NCI-H226 (cell line): ENCODE results near the gene KLHL5.
"Not testable (repeated sequence)": the region's sequence is repeated elsewhere in the genome, so short reads cannot be mapped to it uniquely, and the experiment has no call there.

Experiments used
- DNase-seq: peaks from one replicate; pipeline ENCODE4 v3.0.0-alpha.2; 2015

KLHL5 gene

DNA sequence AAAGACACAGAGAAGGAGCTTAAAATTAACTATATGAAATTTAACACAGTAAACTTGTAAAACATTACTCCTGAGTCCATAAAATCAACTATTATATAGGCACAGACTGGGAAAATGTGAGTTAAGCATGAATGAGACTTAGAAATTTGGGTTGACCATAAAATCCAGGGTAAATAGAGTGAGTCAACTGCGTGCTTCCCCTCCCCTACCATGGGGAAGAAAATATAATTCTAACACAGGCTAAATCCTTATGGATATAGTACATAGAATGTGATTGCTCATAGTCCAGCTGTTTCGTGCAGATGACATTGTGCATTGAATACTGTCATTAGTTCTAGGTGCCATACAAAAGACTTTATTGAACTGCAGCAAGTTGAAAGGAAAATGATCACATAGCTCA, 42.2 kb downstream of the KLHL5 start:
- no peak for DNase-seq

GRCh38 chr4:39106011-39106410, 44.0 kb downstream of the KLHL5 start:
- no peak for DNase-seq

GRCh38 chr4:39114436-39114835, 52.4 kb downstream of the KLHL5 start:
- no peak for DNase-seq

DNA sequence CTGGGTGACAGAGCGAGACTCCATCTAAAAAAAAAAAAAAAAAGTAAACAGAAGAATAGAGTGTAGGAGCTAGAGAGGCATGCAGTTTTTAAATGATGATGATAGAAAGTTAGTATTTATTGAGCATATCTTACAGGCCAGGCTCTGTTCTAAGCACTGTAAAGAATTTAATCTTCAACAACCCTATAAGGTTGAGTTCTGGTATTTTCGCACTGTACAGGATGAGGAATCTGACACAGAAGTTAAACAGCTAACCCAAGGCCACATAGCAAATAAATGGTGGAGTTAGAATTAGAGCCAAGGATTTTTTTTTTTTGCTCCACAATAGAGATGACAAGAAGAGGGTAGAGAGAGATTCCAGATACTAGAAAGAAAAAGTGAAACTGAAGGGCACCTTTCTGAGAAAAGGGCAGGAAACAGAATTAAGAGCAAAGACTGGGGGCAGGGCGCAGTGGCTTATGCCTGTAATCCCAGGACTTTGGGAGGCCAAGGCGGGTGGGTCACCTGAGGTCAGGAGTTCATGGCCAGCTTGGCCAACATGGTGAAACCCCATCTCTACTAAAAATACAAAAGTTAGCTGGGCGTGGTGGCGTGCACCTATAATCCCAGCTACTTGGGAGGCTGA, 56.1 kb downstream of the KLHL5 start:
- DNase-seq, result no peak

DNA sequence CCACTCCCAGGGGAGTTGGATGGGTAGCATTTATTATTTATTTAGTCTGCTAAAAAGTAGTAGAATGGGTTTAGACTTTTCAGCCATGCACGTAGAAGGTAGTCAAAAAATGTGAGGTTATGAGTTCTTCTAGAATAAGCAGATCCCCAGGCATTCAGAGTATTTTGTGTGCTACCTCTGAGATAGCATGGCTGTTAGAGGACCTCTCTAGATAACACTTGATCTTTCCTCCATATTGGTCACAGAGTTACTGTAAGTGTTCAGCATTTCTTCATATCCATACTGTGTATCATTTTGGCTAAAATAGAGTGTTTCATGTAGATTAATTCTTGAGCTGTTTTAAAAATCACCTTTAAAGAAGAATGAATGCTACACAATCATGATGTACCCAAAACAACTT, 58.4 kb downstream of the KLHL5 start:
- no peak for DNase-seq

DNA sequence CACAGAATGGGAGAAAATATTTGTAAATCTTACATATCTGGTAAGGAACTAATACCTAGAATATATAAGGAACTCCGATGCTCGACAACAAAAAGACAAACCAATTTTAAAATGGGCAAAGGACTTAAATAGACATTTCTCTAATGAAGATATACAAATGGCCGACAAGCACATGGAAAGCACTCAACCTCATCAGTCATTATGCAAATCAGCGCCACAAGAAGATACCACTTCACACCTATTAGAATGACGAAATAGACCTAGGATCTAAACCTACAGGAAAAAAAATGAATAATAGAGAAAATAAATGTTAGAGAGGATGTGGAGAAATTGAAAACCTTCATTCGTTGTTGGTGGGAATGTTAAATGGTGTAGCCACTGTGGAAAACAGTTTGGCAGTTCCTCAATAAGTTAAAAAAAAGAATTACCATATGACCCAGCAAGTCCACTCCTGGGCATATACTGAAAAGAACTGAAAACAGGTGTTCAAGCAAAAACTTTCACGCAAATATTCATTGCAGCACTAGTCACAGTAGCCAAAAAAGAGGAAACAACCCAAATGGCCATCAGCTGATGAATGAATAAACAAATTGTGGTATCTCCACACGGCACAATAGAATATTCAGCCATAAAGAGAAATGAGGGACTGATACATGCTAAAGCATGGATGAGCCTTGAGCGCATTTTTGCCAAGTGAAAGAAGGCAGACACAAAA, 63.0 kb downstream of the KLHL5 start:
- no peak for DNase-seq

GRCh38 chr4:39125600-39125985, 63.6 kb downstream of the KLHL5 start:
- DNase-seq, result no peak

DNA sequence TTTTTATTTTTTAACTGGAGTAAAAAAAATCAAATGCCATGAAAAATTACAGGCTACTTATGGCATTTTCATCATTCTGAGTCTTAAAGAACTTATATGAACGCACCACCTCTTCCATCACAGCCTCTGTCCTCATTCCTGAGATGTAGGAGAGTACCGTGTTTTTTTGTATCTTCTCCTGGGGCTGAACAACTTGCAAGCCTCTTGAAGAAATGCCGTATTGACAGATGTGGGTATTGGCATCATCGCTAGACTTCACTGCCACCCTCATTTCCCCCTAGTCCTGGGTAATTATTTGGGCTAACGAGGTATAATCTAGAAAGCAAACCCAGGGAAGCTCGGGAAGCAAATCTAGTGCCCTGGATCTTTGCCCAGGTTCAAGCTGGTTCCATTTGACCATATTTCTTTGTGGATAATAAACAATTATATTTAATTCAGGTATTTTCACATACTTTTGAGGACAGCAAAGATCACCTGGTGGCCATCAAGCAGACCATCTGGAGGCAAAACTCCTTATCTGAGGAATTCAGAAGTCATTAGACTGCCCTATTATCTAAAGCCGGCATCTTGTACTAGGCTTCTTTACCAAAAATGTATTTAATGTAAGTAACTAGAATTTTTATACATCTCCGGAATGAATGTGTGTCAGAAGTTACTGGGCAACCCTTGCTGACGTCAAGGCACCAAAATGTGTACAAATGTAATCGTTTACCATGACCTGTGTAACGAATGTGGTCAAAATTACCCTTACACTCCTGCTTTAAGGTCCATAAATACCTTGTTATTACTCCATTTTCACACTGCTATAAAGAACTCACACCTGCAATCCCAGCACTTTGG, 64.4 kb downstream of the KLHL5 start:
- no peak for DNase-seq

DNA sequence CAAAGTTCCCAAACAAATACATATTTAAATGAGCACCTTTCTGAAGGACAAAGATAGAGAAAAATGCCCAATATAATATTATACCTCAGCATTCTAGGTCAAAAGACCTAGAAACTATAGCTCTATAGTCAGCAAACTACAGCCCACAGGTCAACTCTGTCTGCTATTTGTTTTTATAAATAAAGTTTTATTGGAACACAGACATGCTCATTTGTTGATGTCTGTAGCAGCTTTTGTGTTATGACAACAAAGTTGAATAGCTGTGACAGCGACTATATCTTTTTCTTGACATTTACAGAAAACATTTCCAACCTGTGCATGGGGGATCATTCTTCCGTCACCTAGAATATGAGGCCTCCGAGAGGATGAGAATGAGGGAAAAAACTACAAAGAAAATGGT, 71.6 kb downstream of the KLHL5 start:
- DNase-seq, result no peak

GRCh38 chr4:39134683-39135306, 72.8 kb downstream of the KLHL5 start:
- no peak for DNase-seq

GRCh38 chr4:39138227-39138626, 76.2 kb downstream of the KLHL5 start:
- not testable (repeated sequence) for DNase-seq

DNA sequence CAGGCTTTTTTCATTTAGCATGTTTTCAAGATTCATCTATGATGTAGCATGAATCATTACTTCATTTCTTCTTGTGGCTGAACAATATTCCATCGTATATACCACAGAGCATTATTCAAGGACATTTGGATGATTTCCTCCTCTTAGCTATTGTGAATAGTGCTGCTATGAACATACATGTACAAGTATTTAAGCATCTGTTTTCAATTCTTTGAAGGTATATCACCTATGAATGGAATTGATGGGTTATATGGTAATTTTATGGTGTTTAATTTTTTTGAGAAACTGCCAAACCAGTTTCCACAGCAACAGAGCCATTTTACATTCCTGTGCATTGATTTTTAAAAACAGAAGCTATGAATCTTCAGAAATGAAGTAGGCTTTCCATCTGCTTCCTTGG, 84.2 kb downstream of the KLHL5 start:
- no peak for DNase-seq

GRCh38 chr4:39154009-39154408, 92.0 kb downstream of the KLHL5 start:
- no peak for DNase-seq

GRCh38 chr4:39157520-39157919, 95.5 kb downstream of the KLHL5 start:
- no peak for DNase-seq

GRCh38 chr4:39166177-39166576, 104.1 kb downstream of the KLHL5 start:
- DNase-seq, result no peak

- no peak for DNase-seq
Measured at GRCh38 chr4:39166669-39167068, 104.6 kb downstream of the KLHL5 start.

GRCh38 chr4:39169426-39169825, 107.4 kb downstream of the KLHL5 start:
- DNase-seq, result no peak

- DNase-seq, result no peak
Measured at GRCh38 chr4:39170301-39170700, 108.3 kb downstream of the KLHL5 start.
